ENCODE measurements around the gene AGBL4.

The AGBL4 gene

DNA sequence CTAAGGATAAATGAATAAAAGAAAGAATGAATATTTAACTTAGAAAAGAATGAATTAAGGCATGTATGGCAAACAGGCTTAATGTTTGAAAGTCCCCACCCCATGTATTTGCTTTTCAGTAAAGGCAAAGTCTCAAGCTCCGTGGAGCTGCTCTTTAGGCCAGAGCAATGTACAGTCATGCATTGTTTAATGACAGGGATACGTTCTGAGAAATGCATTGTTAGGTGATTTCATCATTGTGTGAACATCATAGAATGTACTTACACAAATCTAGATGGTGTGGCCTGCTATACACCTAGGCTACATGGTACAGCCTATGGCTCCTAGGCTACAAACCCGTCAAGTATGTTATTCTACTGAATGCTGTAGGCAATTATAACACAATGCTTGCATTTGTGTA lies 1500.2 kb downstream of the AGBL4 start:
- TF ChIP-seq, protein P1, sequence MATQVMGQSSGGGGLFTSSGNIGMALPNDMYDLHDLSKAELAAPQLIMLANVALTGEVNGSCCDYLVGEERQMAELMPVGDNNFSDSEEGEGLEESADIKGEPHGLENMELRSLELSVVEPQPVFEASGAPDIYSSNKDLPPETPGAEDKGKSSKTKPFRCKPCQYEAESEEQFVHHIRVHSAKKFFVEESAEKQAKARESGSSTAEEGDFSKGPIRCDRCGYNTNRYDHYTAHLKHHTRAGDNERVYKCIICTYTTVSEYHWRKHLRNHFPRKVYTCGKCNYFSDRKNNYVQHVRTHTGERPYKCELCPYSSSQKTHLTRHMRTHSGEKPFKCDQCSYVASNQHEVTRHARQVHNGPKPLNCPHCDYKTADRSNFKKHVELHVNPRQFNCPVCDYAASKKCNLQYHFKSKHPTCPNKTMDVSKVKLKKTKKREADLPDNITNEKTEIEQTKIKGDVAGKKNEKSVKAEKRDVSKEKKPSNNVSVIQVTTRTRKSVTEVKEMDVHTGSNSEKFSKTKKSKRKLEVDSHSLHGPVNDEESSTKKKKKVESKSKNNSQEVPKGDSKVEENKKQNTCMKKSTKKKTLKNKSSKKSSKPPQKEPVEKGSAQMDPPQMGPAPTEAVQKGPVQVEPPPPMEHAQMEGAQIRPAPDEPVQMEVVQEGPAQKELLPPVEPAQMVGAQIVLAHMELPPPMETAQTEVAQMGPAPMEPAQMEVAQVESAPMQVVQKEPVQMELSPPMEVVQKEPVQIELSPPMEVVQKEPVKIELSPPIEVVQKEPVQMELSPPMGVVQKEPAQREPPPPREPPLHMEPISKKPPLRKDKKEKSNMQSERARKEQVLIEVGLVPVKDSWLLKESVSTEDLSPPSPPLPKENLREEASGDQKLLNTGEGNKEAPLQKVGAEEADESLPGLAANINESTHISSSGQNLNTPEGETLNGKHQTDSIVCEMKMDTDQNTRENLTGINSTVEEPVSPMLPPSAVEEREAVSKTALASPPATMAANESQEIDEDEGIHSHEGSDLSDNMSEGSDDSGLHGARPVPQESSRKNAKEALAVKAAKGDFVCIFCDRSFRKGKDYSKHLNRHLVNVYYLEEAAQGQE (IDR thresholded peaks at IDR 0.05; ENCODE audit: low read depth), result no peak
- no peak for TF ChIP-seq TAF1 (IDR thresholded peaks at IDR 0.05; ENCODE audit: low read depth)

DNA sequence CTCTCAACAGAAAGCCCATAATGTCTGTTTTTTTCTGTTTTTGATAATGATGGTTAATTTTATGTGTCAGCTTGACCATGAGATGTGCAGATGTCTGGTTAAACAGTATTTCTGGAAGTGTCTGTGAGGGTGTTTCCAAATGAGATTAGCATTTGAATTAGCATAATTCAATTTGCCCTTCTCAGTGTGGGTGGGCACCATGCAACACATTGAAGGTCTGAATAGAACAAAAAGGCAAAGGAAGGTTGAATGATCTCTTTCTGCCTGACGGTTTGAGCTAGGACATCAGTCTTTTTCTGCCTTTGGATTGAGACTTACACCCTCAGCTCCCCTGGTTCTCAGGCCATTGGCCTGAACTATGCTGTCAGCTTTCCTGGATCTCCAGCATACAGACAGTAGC lies 1516.9 kb downstream of the AGBL4 start:
- TF ChIP-seq EGR1 (IDR thresholded peaks at IDR 0.05) (no peak), CREB1 (IDR thresholded peaks at IDR 0.05; ENCODE audit: low read depth) (no peak)

DNA sequence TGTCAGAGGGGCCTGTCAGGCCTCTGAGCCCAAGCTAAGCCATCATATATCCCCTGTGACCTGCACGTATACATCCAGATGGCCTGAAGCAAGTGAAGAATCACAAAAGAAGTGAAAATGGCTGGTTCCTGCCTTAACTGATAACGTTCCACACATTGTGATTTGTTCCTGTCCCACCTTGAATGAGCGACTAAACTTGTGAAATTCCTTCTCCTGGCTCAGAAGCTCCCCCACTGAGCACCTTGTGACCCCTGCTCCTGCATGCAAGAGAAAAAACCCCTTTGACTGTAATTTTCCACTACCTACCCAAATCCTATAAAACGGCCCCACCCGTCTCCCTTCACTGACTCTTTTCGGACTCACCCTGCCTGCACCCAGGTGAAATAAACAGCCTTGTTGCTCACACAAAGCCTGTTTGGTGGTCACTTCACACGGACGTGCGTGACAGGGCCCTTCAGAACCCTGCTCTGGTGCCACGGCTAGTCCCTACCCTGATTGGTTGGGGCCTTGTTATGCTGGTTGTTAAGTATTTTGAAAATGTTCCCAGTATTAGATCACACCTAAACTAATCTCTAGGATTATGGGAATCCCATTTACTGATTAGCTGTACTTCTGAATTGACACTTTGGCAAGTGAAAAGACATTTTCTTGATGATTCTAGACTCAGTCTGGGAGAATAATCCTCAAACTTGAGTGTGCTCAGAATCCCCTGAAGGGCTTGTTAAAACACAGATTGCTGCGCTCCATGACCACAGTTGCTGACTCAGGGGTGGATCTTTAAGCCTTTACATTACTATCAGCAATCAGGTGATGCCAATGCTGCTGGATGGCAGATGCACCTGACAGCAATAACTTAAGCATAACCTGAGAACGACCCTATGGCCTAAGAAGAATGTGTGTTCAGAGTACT lies 1523.0 kb downstream of the AGBL4 start:
- TF ChIP-seq ZBTB7A (IDR thresholded peaks at IDR 0.05; ENCODE audit: low read depth), result no peak
- no peak for TF ChIP-seq YY1 (IDR thresholded peaks at IDR 0.05; ENCODE audit: low read depth)
- TF ChIP-seq TCF12 (IDR thresholded peaks at IDR 0.05; ENCODE audit: low read depth), result no peak
- TF ChIP-seq CREB1 (IDR thresholded peaks at IDR 0.05; ENCODE audit: low read depth), result no peak
- TF ChIP-seq NFIC (IDR thresholded peaks at IDR 0.05), result no peak
- TF ChIP-seq, protein P2, sequence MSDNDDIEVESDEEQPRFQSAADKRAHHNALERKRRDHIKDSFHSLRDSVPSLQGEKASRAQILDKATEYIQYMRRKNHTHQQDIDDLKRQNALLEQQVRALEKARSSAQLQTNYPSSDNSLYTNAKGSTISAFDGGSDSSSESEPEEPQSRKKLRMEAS (IDR thresholded peaks at IDR 0.05), result no peak
- no peak for TF ChIP-seq FOXM1 (IDR thresholded peaks at IDR 0.05; ENCODE audit: borderline replicate concordance, low read depth)
- TF ChIP-seq, protein P3, sequence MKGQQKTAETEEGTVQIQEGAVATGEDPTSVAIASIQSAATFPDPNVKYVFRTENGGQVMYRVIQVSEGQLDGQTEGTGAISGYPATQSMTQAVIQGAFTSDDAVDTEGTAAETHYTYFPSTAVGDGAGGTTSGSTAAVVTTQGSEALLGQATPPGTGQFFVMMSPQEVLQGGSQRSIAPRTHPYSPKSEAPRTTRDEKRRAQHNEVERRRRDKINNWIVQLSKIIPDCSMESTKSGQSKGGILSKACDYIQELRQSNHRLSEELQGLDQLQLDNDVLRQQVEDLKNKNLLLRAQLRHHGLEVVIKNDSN (IDR thresholded peaks at IDR 0.05), result no peak
- TF ChIP-seq, protein P1 (IDR thresholded peaks at IDR 0.05; ENCODE audit: low read depth), result no peak
- no peak for TF ChIP-seq TEAD4 (IDR thresholded peaks at IDR 0.05)
- no peak for TF ChIP-seq EP300 (IDR thresholded peaks at IDR 0.05; ENCODE audit: borderline replicate concordance)

DNA sequence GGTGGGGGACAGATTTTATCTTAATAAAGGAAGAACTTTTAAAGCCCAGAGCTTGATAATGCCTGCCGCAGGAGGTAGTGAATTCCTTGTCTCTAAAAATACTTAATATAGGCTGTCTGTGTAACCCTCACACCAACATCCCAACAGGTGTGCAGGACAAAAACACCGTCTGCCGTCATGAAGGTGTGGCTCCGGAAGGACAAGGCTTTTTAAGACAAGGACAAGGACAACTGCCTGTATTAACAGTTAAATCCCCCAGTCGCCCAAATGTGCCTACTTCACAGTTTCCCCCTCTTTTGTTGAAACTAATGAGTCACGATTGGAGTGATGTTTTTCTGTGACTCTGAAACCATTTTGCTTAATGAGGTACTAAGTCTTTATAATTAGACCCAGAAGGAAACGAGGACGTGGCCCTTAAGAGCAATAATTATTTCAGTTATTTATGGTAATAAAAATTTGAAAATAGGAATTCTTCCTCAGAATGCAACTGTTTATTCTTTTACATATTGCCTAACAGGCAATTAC lies 1524.5 kb downstream of the AGBL4 start:
- TF ChIP-seq NFIC (IDR thresholded peaks at IDR 0.05), result no peak
- no peak for TF ChIP-seq CEBPB (IDR thresholded peaks at IDR 0.05)
- no peak for TF ChIP-seq FOXM1 (IDR thresholded peaks at IDR 0.05; ENCODE audit: borderline replicate concordance, low read depth)
- TF ChIP-seq TCF12 (IDR thresholded peaks at IDR 0.05; ENCODE audit: low read depth), result no peak
- TF ChIP-seq, protein P1 (IDR thresholded peaks at IDR 0.05; ENCODE audit: low read depth), result no peak
- TF ChIP-seq TAF1 (IDR thresholded peaks at IDR 0.05; ENCODE audit: low read depth), result no peak
- TF ChIP-seq, protein P3 (IDR thresholded peaks at IDR 0.05), result no peak

DNA sequence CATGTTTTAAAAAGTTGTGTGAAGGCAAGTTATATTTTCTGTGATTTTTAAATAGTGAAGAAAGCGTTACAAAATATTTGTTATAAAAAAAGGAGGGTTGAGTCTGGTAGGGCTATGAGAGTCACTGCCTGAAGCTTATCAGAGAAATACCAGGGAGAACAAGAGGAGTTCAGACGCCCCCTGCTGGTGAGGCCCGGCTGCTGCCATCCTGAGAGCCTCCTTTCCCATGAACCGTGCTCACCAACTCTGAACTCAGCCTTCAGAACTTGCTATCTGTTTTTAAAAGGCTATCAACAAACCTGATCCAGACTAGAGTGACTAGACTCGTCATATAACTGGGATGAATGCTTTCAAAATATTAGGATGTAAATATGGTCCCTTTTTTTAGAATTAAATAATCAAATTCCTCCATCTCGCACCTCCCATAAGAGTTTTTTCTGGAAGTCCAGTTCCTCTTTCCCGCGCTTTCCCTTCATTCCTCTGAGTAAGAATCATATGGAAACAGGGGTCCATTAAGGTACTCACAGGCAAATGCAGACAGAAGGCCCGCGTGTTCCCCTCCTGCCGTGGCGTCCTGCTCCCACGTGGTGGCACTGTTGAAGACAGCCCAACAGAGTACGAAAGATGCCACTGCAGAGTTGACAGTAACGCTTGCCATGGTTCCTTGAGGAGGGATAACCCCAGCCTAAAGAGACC lies 1525.5 kb downstream of the AGBL4 start:
- TF ChIP-seq CEBPB (IDR thresholded peaks at IDR 0.05) (no peak), NFIC (IDR thresholded peaks at IDR 0.05) (no peak), RAD21 (IDR thresholded peaks at IDR 0.05; ENCODE audit: low read depth) (peak; percentile 60), TAF1 (IDR thresholded peaks at IDR 0.05; ENCODE audit: low read depth) (no peak), TEAD4 (IDR thresholded peaks at IDR 0.05) (peak; percentile 50; the same call in 1 of the 2 replicates), CREB1 (IDR thresholded peaks at IDR 0.05; ENCODE audit: low read depth) (no peak), EGR1 (IDR thresholded peaks at IDR 0.05) (no peak)
- TF ChIP-seq, protein P3 (IDR thresholded peaks at IDR 0.05), result no peak
- TF ChIP-seq, protein P1 (IDR thresholded peaks at IDR 0.05; ENCODE audit: low read depth), result no peak

Measured in Ishikawa (cell line).